Measurements from ENCODE around the gene PUS7. TPM values are rescaled to one million over a fixed set of nuclear protein-coding genes. Genes with fewer than 3 reads are reported as not detected.
"Not testable (repeated sequence)": the region's sequence is repeated elsewhere in the genome, so short reads cannot be mapped to it uniquely, and the experiment has no call there.

Gene PUS7
- total RNA-seq, 3 donors from 2014 or later (not counting 1 experiment from before 2014, with no cell fraction given) = 2.2 to 3.5 (median 3.4) TPM

GRCh38 chr7:105438254-105438653, 83.8 kb downstream of the PUS7 start:
- Histone ChIP-seq H3K4me1 (ENCODE audit: control insufficient read depth, insufficient read depth, low read length) (no peaks in the 10 kb centered on the region), H3K27ac (ENCODE audit: low read length) (no peak overlapping the region), H3K27me3 (ENCODE audit: control insufficient read depth, insufficient read depth, low read length) (no peaks in the 10 kb centered on the region), H3K4me3 (ENCODE audit: low read length) (no peak overlapping the region), H3K36me3 (ENCODE audit: control insufficient read depth, insufficient read depth, low read length) (no peaks in the 10 kb centered on the region), H3K9me3 (ENCODE audit: control insufficient read depth, insufficient read depth, low read length) (no peaks in the 10 kb centered on the region)
- H3K27me3 Mint-ChIP-seq (ENCODE audit: low read depth in 2 of 2) = no peaks in the 10 kb centered on the region
- no peaks in the 10 kb centered on the region for H3K36me3 Mint-ChIP-seq
- WGBS (ENCODE audit: insufficient coverage) = 100% methylated on average over 1 of the region's 1 CpG
- no peak overlapping the region for H3K4me3 Mint-ChIP-seq
- no peak for TF ChIP-seq CTCF (IDR thresholded peaks at IDR 0.05)
- intact Hi-C loops (cut with micrococcal nuclease) = no loop called here
- DNase-seq (no peak), ATAC-seq (no peak)
- H3K4me1 Mint-ChIP-seq = no peaks in the 10 kb centered on the region
- no peaks in the 10 kb centered on the region for H3K9me3 Mint-ChIP-seq
- H3K27ac Mint-ChIP-seq = no peak overlapping the region

DNA sequence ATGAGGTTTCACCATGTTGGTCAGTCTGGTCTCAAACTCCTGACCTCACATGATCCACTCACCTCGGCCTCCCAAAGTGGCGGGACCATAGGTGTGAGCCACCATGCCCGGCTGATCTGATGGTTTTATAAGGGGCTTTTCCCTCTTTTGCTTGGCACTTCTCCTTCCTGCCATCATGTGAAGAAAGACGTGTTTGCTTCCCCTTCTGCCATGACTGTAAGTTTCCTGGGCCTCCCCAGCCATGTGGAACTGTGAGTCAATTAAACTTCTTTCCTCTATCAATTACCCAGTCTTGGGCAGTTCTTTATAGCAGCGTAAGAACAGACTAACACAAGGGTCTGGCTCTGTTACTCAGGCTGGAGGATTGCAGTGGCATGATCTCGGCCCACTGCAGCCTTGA, 84.7 kb downstream of the PUS7 start:
- H3K4me3 Mint-ChIP-seq; H3K27ac Mint-ChIP-seq; H3K36me3 Mint-ChIP-seq; ATAC-seq; H3K27me3 Mint-ChIP-seq (ENCODE audit: low read depth in 2 of 2); H3K9me3 Mint-ChIP-seq; H3K27me3 ChIP-seq (ENCODE audit: control insufficient read depth, insufficient read depth, low read length); H3K4me3 ChIP-seq (ENCODE audit: low read length); H3K4me1 Mint-ChIP-seq; intact Hi-C loops (cut with micrococcal nuclease); DNase-seq; H3K9me3 ChIP-seq (ENCODE audit: control insufficient read depth, insufficient read depth, low read length); H3K27ac ChIP-seq (ENCODE audit: low read length); H3K36me3 ChIP-seq (ENCODE audit: control insufficient read depth, insufficient read depth, low read length); H3K4me1 ChIP-seq (ENCODE audit: control insufficient read depth, insufficient read depth, low read length): not testable (repeated sequence)
- WGBS (ENCODE audit: insufficient coverage) = 82% methylated on average over 4 of the region's 6 CpGs

- H3K27ac Mint-ChIP-seq = no peak overlapping the region
- H3K27ac ChIP-seq (ENCODE audit: low read length) = no peak overlapping the region
- no peak overlapping the region for H3K4me3 Mint-ChIP-seq
- intact Hi-C loops (cut with micrococcal nuclease) = loop anchor here (1.0 kb wide), 3 partner anchors 277 to 507 kb away; no protein-coding TSS in a partner anchor
- H3K4me1 ChIP-seq (ENCODE audit: control insufficient read depth, insufficient read depth, low read length) = no peaks in the 10 kb centered on the region
- no peaks in the 10 kb centered on the region for H3K36me3 Mint-ChIP-seq
- H3K9me3 ChIP-seq (ENCODE audit: control insufficient read depth, insufficient read depth, low read length) = no peaks in the 10 kb centered on the region
- H3K4me1 Mint-ChIP-seq = no peaks in the 10 kb centered on the region
- 52% methylated on average over 2 of the region's 4 CpGs for WGBS (ENCODE audit: insufficient coverage)
- ATAC-seq (peak; percentile 44 to 75 (median 58)), DNase-seq (peak; percentile 19 to 79)
- H3K9me3 Mint-ChIP-seq = no peaks in the 10 kb centered on the region
- peak; percentile 57 for TF ChIP-seq CTCF (IDR thresholded peaks at IDR 0.05)
- H3K27me3 Mint-ChIP-seq (ENCODE audit: low read depth in 2 of 2) = no peaks in the 10 kb centered on the region
- H3K36me3 ChIP-seq (ENCODE audit: control insufficient read depth, insufficient read depth, low read length) = no peaks in the 10 kb centered on the region
- no peaks in the 10 kb centered on the region for H3K27me3 ChIP-seq (ENCODE audit: control insufficient read depth, insufficient read depth, low read length)
- no peak overlapping the region for H3K4me3 ChIP-seq (ENCODE audit: low read length)
These were observed 92.1 kb downstream of the PUS7 start for GRCh38 chr7:105429746-105430612.

GRCh38 chr7:105426606-105427146, 95.4 kb downstream of the PUS7 start:
- DNase-seq = no peak
- Histone ChIP-seq H3K27ac (ENCODE audit: low read length) (no peak overlapping the region), H3K36me3 (ENCODE audit: control insufficient read depth, insufficient read depth, low read length) (no peaks in the 10 kb centered on the region), H3K9me3 (ENCODE audit: control insufficient read depth, insufficient read depth, low read length) (no peaks in the 10 kb centered on the region), H3K4me3 (ENCODE audit: low read length) (no peak overlapping the region), H3K27me3 (ENCODE audit: control insufficient read depth, insufficient read depth, low read length) (no peaks in the 10 kb centered on the region), H3K4me1 (ENCODE audit: control insufficient read depth, insufficient read depth, low read length) (no peaks in the 10 kb centered on the region)
- intact Hi-C loops (cut with micrococcal nuclease) = no loop called here
- WGBS (ENCODE audit: insufficient coverage) = 90% methylated on average over 2 of the region's 2 CpGs
- Mint-ChIP-seq H3K4me3 (no peak overlapping the region), H3K27me3 (ENCODE audit: low read depth in 2 of 2) (no peaks in the 10 kb centered on the region), H3K9me3 (no peaks in the 10 kb centered on the region), H3K4me1 (no peaks in the 10 kb centered on the region), H3K36me3 (no peaks in the 10 kb centered on the region), H3K27ac (no peak overlapping the region)
- no peak for ATAC-seq
- TF ChIP-seq CTCF (IDR thresholded peaks at IDR 0.05) = no peak

Data from natural killer cell (primary cell).